Stomach (tissue), 9 donors: Measurements from ENCODE around the gene CFAP69. TPM values are rescaled to one million over a fixed set of nuclear protein-coding genes. Genes with fewer than 3 reads are reported as not detected.

Experiments used
- DNase-seq, 2 donors: peaks; one replicate each; pipeline versions ENCODE4 v3.0.0 to v3.0.0-alpha.2; 2013 to 2019
- H3K27ac ChIP-seq, 5 donors: fragments of 200-600 bp in 4 of 5; sonication (generic) in 4 of 5; one replicate each; pipeline ENCODE4 v1.5.1; 2013 to 2019; ENCODE audit warnings: mild to moderate bottlenecking in 1 of 5, moderate library complexity in 1 of 5
- H3K27me3 ChIP-seq, 3 donors: fragments of 200-600 bp; sonication (generic); one replicate each; pipeline ENCODE4 v1.5.1; 2017 to 2019; ENCODE audit warnings: mixed run types in 1 of 3
- H3K36me3 ChIP-seq, 4 donors: fragments of 200-600 bp; sonication (generic); 1 replicate in 3 of 4; 2 replicates in 1 of 4; pipeline ENCODE4 v1.5.1; 2016 to 2019
- H3K4me1 ChIP-seq, 4 donors: fragments of 200-600 bp; sonication (generic); one replicate each; pipeline ENCODE4 v1.5.1; 2016 to 2019
- H3K4me3 ChIP-seq, 4 donors: fragments of 200-600 bp; sonication (generic) in 3 of 4; one replicate each; pipeline ENCODE4 v1.5.1; 2016 to 2019; ENCODE audit warnings: mild to moderate bottlenecking in 1 of 4
- H3K9me3 ChIP-seq, 4 donors: fragments of 200-600 bp; sonication (generic); one replicate each; pipeline ENCODE4 v1.5.1; 2016 to 2019
- CTCF ChIP-seq, 7 experiments: fragments of 450-650 bp in 4 of 7; fragments of 200-600 bp in 3 of 7; sonication (generic) in 3 of 7; IDR thresholded peaks; one replicate each; pipeline ENCODE4 v1.5.1; 2016 to 2019; ENCODE audit warnings: antibody characterized with exemption in 7 of 7, control low read depth in 2 of 7, mild to moderate bottlenecking in 1 of 7
- EP300 ChIP-seq: sonication (generic); formaldehyde crosslinking; IDR thresholded peaks from one replicate; pipeline ENCODE4 v1.6.1; 2017; ENCODE audit warnings: antibody characterized with exemption
- POLR2A ChIP-seq, 4 donors: fragments of 450-650 bp; IDR thresholded peaks; one replicate each; pipeline ENCODE4 v1.6.1; 2016; ENCODE audit warnings: antibody characterized with exemption in 4 of 4, control low read depth in 2 of 4, mild to moderate bottlenecking in 1 of 4, moderate library complexity in 1 of 4
- POLR2AphosphoS5 ChIP-seq, 3 donors: sonication (generic); formaldehyde crosslinking; IDR thresholded peaks; one replicate each; pipeline ENCODE4 v1.6.1; 2016; ENCODE audit warnings: antibody characterized with exemption in 3 of 3
- WGBS, 5 donors: extraction: QIAGEN DNeasy Blood & Tissue Kit in 3 of 5; methylation state at CpG; one replicate each; pipeline versions ENCODE4 v1.1.5 to v1.1.7; 2013 to 2018; 5-methylcytosine and 5-hydroxymethylcytosine counted together
- intact Hi-C: fragments of 100-400 bp; cut with DNase I; formaldehyde crosslinking; loops from one replicate; pipeline ENCODE4 v1.15.1; 2023; ENCODE audit warnings: low total_unique reads
- polyA plus RNA-seq, 3 donors: library from polyadenylated mRNA; stranded (reverse); fragments of 200-250 nt; gene quantifications; one replicate each; pipeline ENCODE4 v1.2.3, GENCODE V29; 2013
- total RNA-seq, 5 donors: library from RNA; depleted of rRNA; stranded (reverse); fragments of >200 nt; gene quantifications; one replicate each; pipeline versions ENCODE4 v1.1.0 to v1.2.3, GENCODE V29; 2014 to 2016
- donor health status: healthy with polysubstance abuse.
- donor health status: Bipolar disorder and iron deficiency.
- donor health status: healthy.

CFAP69 gene
- total and polyA plus RNA-seq, 8 donors, result 0.87 to 22.0 (median 5.5) TPM

- Histone ChIP-seq H3K36me3 (no peaks in the 10 kb centered on the region), H3K27ac (no peak overlapping the region), H3K9me3 (no peaks in the 10 kb centered on the region), H3K4me3 (no peak overlapping the region), H3K27me3 (no peaks in the 10 kb centered on the region), H3K4me1 (peaks cover 5 to 13% (median 7%) of the 10 kb centered on the region in 4 donors)
- TF ChIP-seq EP300 (no peak), CTCF (IDR thresholded peaks at IDR 0.05) (no peak), POLR2A (IDR thresholded peaks at IDR 0.05) (no peak), POLR2AphosphoS5 (IDR thresholded peaks at IDR 0.05) (no peak)
- 72 to 82% (median 77%) methylated on average over 9 of the region's 9 CpGs for WGBS, 5 donors
- intact Hi-C loops, result no loop called here
- no peak for DNase-seq
Observed at GRCh38 chr7:90239625-90240228, 5.2 kb upstream of the CFAP69 start.

- Histone ChIP-seq H3K4me3 (no peak overlapping the region), H3K4me1 (peaks cover 5 to 28% (median 22%) of the 10 kb centered on the region in 4 donors), H3K27ac (no peak overlapping the region), H3K9me3 (no peaks in the 10 kb centered on the region), H3K36me3 (no peaks in the 10 kb centered on the region), H3K27me3 (no peaks in the 10 kb centered on the region)
- intact Hi-C loops, result no loop called here
- TF ChIP-seq POLR2A (IDR thresholded peaks at IDR 0.05), result no peak
- no peak for TF ChIP-seq CTCF (IDR thresholded peaks at IDR 0.05)
- DNase-seq, result no peak
- WGBS, 5 donors, result 81 to 90% (median 87%) methylated on average over 3 of the region's 3 CpGs
Observed at GRCh38 chr7:90242369-90243168, 2.4 kb upstream of the CFAP69 start.

- Histone ChIP-seq H3K36me3 (no peaks in the 10 kb centered on the region), H3K9me3 (no peaks in the 10 kb centered on the region), H3K4me1 (peaks cover 5 to 28% (median 22%) of the 10 kb centered on the region in 4 donors), H3K27ac (no peak overlapping the region), H3K27me3 (no peaks in the 10 kb centered on the region), H3K4me3 (no peak overlapping the region)
- intact Hi-C loops, result no loop called here
- 11 to 41% (median 35%) methylated on average over 1 of the region's 1 CpG for WGBS, 5 donors
- DNase-seq, result no peak
- TF ChIP-seq POLR2AphosphoS5 (IDR thresholded peaks at IDR 0.05) (no peak), CTCF (IDR thresholded peaks at IDR 0.05) (no peak), POLR2A (IDR thresholded peaks at IDR 0.05) (no peak), EP300 (no peak)
Observed at GRCh38 chr7:90243556-90243955, 1.4 kb upstream of the CFAP69 start.

- TF ChIP-seq POLR2A (IDR thresholded peaks at IDR 0.05) (no peak), CTCF (IDR thresholded peaks at IDR 0.05) (no peak), POLR2AphosphoS5 (IDR thresholded peaks at IDR 0.05) (no peak), EP300 (no peak)
- H3K27me3 ChIP-seq, result no peaks in the 10 kb centered on the region
- no peak for DNase-seq
- peak overlapping the region; percentile 79 to 99 (median 91) for H3K4me3 ChIP-seq
- intact Hi-C loops, result no loop called here
- WGBS, 5 donors, result 11 to 16% (median 12%) methylated on average over 6 of the region's 6 CpGs
- H3K27ac ChIP-seq, result peak overlapping the region in 2 of 5 donors; percentile 79 to 83
- H3K36me3 ChIP-seq, result no peaks in the 10 kb centered on the region
- peaks cover 5 to 22% (median 21%) of the 10 kb centered on the region in 4 donors for H3K4me1 ChIP-seq
- H3K9me3 ChIP-seq, result no peaks in the 10 kb centered on the region
Observed at GRCh38 chr7:90244565-90244908, 437 bp upstream of the CFAP69 start.
